ENCODE data around the gene PAIP2.

DNA sequence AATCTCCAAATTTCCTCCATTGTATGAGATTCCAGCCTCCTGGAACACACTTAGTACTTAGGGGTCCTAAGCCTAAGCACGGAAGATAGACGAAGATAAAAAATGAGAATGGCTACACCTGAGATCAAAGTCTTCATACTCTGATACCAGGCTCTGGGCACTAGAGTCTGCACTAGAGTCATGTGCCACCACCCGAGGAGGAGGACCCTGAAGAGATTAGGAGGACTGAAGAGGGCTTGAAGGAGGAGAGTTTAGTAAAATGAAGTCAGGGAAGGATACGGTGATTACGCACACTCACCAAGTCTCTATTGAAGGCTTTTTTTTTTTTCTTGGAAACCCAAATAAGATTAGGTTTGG is 62.8 kb downstream of the PAIP2 start:
- TF ChIP-seq, protein P1, sequence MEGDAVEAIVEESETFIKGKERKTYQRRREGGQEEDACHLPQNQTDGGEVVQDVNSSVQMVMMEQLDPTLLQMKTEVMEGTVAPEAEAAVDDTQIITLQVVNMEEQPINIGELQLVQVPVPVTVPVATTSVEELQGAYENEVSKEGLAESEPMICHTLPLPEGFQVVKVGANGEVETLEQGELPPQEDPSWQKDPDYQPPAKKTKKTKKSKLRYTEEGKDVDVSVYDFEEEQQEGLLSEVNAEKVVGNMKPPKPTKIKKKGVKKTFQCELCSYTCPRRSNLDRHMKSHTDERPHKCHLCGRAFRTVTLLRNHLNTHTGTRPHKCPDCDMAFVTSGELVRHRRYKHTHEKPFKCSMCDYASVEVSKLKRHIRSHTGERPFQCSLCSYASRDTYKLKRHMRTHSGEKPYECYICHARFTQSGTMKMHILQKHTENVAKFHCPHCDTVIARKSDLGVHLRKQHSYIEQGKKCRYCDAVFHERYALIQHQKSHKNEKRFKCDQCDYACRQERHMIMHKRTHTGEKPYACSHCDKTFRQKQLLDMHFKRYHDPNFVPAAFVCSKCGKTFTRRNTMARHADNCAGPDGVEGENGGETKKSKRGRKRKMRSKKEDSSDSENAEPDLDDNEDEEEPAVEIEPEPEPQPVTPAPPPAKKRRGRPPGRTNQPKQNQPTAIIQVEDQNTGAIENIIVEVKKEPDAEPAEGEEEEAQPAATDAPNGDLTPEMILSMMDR (IDR thresholded peaks at IDR 0.05; ENCODE audit: insufficient read depth, low read length) = no peak
- TF ChIP-seq POLR2AphosphoS5 (IDR thresholded peaks at IDR 0.05; ENCODE audit: low read depth) = no peak
